COR-L47 (cell line): ENCODE results near the gene RFX2.
"Not testable (repeated sequence)": the region's sequence is repeated elsewhere in the genome, so short reads cannot be mapped to it uniquely, and the experiment has no call there.

Source experiments
- DNase-seq: peaks from one replicate; lab custom pipeline; 2025; lab: John Stamatoyannopoulos, UW

Gene RFX2

DNA sequence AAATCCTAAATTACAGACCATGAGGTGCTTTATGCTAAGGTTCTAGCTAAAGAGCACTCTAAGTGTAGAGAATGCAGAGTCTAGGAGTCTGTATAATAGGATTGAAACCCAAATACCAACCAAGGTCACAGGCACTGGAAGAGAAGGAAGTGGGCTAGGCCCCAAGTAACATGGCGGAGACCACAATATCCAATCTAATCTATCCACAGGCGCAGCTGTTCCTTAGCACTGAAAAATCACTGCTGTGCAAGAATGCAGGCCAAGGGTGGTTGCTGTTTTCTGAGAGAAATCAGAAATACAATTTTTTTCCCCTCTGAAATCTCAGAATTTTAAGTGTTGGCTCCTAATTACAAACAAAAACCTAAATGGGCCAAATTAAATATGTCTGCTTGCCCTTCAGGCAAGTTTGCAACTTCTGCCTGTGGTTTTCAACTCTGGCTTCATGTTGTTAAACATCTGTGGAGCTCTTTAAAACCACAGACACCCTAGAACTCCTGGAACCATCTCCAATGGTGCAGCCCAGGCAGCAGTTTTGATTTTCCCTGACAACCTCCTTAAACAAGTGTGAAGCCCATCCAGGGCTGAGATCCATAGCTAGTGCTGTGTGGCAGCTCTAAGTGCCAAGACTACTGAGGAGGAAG, 138.5 kb downstream of the RFX2 start:
- no peak for DNase-seq

DNA sequence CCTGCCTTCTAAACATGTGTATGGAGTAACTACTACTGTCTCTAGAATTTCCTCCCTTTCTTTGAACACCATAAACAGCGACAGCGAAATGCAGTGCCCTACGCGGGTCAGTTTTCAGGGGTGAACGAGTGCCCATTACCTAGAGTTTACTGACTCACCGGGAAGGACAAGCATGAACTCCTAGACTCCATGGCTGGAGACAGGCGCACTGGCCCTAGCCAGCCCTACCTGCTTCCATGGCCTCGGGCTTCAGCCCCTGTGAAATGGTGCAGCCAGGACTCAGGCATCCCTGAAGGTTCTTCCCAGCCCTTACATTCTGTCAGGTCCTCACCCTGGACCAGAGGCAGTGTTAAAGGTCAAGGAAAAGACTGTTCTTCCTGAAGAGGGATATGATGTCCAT, 140.8 kb downstream of the RFX2 start:
- no peak for DNase-seq

DNA sequence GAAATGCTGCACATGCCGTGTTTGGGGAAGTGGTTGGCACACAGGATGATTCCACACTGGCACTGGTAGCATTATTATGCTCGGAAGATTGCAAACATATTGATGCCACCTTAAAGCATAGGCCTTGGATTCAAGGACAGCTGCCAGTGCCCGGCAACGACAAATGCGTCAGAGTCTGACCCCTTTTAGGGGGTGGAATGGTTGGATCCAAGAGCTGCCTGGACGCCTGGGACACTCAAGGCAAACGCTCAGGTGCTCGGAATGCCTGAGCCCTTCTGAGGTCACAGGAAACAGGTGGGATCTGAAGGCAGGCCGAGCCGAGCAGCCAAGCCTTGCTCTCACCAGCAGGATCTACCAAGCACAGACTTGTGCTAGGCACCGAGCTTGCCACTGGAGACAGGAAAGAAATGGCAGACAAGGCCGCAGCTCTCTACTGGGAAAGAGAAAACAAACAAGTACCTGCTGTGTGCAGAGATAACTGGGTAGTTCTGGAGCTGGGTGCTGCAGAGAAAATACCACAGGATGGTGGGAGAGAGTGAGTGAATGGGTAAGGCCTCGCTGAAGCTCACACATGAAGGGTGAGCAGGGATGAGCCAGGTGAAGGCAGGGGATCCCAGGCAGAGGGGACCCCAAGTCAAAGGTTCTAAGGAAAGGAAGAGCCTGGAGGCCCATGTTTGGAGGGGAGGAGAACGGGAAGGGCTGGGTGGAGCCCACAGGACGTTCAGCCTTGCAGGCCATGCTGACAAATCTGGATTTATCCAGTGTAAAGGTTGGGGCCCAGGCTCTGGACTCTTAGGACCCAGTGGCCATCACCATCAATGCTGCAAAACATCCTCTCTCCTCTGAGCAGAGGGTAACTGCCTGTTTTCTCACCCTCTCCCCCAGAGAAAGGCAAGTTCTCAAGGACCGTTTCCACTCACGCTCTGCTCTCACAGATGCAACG, 141.6 kb downstream of the RFX2 start:
- DNase-seq = no peak

DNA sequence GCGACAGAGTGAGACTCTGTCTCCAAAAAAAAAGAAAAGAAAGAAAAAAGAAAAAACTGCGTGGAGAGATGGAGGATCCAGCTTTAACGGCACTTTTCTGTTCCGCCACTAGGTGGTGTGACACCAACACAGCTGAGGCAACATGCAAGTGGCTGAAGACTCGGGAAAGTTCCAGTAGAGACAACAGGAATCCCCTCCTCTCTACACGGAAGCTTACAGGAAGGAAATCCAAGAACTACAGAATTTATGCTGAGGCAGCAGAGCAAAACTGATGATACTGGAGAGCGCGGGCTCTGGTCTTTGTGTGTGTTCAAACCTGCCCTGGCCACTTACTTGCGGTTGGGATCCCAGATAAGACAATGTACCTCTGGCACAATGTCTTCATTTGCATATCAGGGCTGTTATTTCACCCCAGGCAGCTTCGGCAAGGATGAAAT, 142.3 kb downstream of the RFX2 start:
- peak; percentile 45 for DNase-seq

DNA sequence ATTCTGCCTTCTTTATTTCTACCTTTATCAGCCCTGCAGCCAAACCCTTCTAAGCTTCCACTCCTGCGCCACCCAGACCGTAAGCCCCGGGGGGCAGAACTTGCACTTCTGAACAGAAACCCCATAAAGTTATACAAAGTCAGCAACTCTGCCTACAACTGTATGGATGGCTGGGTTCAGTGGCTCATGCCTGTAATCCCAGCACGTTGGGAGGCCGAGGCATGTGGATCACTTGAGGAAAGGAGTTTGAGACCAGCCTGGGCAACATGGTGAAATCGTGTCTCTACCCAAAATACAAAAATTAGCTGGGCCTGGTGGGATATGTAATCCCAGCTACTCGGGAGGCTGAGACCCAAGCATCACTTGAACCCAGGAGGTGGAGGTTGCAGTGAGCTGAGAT, 142.7 kb downstream of the RFX2 start:
- no peak for DNase-seq

DNA sequence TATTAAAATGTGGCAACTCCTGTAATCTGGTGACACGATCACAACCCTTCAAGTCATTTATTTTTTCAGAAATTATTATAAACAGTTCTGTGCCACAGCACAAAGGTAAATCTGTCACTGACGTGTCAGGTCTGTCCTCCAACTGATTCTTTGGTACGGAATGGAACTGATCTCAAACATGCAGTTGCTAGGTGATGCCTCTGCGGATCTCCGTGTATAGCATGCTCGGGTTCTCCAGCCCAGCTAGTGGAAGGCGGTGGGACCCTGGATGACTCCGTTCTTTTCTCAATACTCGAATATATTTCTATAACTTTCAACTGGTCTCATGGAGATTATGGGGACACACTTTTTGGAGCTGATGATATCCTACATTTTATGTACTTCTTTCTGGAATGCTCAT, 143.4 kb downstream of the RFX2 start:
- no peak for DNase-seq

DNA sequence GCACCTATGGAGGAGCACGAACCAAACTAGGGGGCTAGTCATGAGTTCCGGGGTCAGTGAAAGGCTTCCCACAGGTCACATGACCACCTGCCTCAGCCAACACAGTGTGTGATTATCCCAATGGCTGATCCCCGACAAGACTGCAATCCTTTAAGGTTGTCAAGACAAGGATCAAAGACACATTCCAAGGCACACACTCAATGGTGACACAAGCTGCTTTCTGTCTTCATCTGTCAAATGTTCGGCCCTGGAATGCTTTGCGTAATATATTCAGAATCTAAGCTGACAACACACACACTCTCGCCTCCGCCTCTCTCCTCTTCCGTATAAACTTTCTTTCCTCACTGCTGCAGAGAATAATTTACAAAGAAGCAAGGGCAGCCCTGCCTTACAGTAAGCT, 144.1 kb downstream of the RFX2 start:
- no peak for DNase-seq

DNA sequence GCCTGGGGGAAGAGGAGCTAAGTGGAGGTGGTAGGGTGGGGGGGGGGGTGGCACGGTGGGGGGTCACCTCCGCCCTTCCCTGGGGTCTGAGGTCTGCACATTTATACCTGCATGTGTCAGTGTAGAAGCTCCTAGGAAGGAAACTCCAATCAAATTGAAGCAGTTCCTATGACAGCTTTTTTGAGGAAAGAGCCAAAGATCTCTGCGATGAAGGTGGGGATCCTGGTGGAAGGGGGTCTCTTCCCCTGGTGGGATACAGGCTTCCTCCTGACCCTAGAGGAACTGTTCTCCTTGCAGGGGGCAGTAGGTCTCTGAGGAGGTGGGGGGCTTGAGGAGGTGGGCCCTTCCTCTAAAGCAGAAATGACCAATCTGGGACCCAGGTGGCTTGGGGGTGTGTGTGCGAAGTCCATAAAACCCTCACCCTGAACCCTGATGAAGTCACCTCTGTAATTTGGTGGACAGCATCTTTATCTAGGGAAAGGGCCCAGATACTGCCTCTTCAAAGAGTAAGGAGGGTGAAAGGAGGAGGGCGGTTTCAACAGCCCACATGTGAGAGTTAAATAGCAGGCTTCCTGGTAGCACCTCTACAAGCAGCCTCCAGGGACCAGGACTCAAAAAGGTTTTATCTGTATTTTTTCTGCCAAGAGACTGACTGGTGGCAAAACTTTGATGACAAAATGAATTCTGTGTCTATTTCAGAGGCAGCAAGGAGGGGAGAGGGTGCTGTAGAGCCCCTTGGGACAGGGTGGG, 145.3 kb downstream of the RFX2 start:
- DNase-seq = no peak

DNA sequence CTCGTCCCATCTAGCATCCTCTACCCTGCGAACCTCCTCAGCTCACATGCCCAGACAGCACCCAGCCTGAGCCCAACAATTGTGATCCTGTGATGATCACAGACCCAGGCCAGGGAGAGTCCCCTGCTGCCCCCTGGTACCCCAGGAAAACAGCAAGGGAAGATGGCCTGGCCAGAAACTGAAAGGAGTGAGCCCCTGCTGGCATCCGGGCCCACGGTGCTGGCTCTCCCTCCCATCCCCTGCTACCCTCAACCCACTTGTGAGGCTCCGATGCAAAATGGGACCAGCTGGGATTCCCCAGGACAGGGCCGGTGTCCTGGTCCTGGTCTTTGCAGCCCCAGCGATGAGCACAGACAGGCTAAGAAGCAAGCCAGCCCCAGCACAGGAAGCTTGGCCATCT, 146.4 kb downstream of the RFX2 start:
- DNase-seq = no peak

DNA sequence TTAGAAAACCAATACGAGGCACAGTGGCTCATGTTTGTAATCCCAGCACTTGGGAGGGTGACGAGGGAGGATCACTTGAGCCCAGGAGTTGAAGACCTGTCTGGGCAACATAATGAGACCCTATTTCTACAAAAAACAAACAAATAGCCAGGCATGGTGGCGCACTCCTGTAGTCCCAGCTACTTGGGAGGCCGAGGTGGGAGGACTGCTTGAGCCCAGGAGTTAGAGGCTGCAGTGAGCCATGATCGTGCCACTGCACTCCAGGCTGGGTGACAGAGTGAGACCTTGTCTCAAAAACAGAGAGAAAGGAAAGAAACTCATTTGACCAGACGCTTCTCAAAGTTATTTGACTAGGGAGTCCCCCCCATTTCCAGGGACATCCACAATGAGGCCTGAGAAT, 147.0 kb downstream of the RFX2 start:
- DNase-seq = not testable (repeated sequence)

DNA sequence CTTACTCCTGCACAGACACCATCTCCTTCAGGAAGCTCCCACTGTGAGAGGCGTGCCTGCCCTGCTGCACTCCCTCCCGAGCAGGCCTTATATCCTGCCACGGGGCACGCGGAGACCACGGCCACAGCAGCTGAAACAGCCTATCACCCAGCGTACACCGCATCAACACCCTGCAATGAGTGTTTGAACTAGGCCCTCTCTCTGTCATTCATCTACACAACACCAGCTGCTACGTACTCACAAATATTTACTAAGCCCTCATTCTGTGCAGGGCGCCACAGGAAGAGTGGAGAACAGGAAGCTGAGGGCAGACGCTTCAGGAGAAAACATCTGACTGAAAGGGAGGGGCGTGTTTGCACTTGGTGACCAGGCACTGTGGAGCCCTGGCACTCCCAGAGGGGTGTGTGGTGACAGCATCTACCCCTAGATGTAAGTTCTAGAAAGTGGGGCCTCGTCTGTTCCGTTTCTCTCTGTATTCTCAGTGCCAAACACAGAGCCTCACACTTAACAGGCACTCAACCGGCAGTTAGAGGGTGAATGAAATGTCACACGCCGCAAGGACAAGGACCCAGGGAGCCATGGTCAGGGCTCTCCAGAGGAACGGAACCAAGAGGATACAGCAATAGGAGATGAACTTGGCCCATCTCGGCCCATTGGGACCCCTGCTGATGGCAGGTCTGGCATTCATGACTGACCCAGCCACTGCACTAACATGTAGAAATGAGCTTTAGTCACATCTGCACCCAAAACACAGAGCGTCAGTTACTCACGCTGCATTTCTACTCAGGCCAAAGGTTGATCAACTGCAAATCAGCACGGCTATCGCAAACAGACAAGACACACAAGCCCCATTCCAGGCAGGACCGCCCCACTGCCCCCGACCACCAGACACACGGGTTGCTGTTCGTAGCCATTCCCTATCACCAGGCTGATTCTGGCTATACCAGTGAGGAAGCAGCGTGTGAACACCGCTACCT, 148.0 kb downstream of the RFX2 start:
- peak; percentile 93 for DNase-seq

DNA sequence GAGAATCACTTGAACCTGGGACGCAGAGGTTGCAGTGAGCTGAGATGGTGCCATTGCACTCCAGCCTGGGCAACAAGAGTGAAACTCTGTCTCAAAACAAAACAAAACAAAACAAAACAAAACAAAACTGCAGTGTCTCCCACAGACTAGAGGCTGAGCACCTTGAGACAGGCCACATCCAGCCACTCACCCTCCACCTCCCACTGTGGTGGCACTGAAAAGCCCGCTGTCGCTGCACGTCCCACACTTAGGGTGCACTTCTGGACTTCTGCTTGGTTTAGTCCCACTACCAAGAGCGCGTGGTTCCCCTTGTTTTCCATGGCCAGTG, 148.7 kb downstream of the RFX2 start:
- not testable (repeated sequence) for DNase-seq

DNA sequence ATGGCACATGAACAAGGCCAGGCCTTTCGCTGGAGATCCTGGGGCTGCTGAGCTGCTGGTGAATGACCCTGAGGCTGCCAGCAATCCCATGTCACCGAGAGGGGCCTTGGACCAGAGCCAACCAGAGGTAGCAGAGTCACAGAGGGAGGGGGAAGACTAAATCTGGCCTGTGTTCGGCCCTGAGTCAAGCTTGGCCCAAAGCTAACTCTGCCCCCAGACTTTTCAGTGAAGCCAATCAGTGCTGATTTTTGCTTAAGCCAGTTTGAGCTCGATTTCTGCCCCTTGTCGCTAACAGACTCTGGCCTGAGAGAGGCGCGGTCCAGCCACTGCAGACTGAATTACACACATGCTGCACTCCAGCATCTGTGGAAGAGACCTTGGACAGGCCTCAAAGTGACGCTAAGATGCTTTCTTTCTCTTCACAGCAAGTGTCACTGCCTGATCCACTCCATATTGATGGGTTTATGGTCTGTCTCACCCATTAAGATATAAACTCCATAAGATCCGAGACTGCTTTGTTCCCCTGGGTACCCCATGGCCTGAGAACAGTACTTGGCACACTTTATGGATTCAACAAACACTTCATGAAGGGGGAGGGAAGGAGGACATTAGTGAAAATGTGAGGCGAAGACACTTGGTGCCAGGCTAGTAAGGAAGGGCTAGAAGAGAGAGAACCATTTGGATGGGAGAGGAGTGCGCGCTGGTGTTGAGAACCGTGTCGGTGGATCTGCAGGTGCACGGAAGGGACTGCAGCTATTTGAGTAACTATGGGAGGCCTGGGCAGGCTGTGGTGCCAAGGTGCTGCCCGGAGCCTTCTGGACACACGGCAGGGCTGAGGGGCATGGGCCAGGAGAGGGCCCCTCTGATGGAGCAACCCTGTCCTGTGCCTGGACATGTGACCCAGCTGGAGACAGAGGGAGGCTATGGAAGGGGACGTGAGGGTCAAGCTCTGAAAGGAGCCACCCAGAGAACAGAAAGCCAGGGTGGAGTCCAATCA, 150.0 kb downstream of the RFX2 start:
- no peak for DNase-seq

DNA sequence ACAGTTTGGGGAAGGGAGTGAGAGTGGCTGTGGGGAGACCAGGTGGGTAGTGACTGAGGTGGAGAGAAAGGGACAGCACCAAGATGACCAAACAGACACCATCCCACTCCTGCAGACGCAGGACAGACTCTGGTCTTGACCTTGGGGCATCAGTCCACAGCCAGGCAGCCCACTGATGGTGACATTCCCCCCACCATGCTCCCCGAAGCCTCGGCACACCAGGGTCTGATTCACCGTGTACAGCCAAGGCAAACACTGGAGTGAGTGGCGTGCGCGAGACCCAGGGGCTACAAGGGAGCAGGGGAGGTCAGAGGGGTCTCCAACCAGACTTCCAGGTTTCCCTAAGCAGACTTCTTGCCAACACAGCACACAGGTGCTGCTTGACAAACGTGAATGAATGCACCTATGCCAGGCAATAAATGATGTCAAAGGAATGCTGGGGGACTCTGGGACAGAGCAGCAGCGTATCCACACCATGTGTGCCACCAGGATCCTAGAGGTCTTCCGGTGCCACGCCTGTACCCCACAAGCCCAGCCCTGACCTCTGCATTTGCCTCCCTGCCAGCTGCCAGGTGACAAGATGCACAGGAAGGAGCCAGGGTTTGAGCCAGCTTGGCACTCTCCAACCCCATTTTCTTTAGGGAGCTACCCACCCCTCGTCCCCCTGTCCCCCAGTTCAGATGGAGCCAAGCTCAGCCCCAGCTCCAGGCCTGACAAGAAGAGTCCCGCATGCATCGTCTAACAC, 150.9 kb downstream of the RFX2 start:
- no peak for DNase-seq

DNA sequence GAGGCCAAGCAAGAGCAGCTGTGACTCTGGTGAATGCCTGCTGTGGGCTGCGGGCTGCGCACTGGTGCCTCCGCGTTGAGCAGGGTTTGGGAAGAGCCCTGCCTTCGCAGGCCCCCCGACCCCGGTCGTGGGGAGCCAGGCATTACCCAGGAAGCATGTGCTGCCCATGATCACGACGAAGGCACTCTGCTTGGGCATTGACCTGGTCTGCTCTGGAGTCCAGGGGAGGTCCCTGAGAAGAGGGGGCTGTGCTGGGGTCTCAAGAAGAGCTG, 151.5 kb downstream of the RFX2 start:
- DNase-seq = no peak

DNA sequence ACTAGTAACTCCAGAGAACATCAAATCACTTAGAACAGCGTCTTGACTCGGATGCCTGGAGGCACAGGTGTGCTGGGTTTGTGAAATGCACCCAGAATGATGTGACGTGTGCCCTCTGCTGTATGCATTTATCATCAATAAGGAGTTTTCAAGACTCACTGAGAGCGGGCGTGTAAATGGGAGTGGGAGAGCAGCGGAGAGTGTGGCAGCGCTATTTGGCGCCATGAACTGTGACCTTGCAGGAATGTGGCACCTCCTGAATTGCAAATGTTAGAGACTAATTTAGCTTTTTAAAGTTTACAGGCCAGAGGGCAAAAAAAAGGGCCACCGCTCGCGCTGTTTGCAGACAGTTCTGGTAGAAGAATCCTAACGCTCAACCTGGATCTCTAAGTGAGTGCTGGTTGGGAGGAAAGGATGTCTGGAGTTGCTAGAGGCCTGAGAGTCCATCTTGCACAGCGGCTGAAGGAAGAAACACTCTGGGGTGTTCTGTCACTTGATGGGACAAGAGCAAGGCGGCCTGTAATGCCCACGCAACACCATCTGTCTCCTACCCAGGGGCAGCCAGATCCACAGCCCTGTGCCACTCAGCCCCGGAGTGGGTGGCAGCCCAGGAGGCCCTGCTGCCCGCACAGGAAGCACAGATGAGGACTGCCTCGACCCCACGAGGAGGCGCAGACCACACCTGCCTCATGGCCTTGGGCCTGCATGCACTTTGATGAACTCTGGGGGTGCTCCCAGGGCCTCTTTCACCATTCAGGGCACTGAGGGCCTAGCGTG, 152.0 kb downstream of the RFX2 start:
- no peak for DNase-seq

DNA sequence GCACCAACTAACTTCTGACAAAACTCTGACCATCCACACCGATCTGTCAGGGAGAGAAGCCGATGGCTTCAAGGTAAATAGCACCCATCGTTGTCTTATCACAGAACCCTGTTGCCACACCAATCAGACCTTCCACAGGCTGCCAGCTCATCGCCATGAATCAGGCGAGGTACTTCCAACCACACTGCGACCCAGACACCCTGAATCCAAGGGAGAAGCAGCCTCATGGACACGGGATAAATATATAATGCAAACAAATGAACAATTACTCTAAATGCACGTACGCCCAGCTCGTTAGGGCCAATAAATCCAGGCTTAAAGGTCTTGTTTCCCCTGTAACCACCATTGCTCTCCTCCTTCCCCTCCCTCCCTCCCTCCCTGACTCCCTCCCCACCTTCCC, 153.1 kb downstream of the RFX2 start:
- peak; percentile 34 for DNase-seq

DNA sequence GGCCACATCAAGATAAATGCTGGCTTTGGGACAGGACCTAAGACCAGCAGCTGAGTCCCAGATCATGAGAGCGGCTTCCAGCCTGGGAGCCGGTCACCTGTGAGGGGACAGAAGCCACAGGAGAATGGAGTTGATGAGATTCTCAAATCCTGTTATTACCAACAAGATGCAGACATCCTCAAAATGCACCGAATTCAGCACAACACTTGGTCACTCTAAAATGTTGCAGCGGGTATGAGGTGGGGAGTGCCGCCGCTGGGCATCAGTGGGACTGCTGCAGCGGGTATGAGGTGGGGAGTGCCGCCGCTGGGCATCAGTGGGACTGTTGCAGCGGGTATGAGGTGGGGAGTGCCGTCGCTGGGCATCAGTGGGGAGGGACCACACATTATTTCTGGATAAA, 153.6 kb downstream of the RFX2 start:
- DNase-seq = no peak

DNA sequence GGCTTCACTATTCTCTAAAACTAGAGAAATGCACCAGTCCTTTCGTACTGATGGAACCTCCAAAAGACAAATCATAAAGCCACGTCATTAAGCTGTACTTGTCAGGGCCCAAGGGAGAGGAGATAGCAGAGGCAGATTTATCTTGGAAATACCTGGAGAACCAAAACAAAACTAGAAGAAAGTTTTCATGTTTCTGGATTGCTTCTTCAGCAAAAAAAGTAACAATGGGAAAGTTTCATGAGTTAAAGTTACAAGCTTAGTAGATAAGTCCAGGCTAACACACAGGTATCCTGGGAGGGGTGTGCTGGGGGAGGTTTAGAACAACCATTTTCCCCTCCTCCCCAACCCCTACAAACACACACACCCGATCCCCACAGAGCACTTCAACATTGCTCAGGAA, 154.0 kb downstream of the RFX2 start:
- no peak for DNase-seq
